HG02610 (cell line): ENCODE data around the gene HNRNPH2.
A peak's percentile ranks its signal among the peaks of the same experiment; 100 is the strongest.

Experiments used
- ATAC-seq: cut with Tn5 transposase; IDR thresholded peaks from one replicate; pipeline ENCODE4 v1.9.1; 2021; ENCODE audit warnings: mild to moderate bottlenecking, moderate library complexity; ENCODE audit not compliant: unreplicated experiment

HNRNPH2 gene, protein sequence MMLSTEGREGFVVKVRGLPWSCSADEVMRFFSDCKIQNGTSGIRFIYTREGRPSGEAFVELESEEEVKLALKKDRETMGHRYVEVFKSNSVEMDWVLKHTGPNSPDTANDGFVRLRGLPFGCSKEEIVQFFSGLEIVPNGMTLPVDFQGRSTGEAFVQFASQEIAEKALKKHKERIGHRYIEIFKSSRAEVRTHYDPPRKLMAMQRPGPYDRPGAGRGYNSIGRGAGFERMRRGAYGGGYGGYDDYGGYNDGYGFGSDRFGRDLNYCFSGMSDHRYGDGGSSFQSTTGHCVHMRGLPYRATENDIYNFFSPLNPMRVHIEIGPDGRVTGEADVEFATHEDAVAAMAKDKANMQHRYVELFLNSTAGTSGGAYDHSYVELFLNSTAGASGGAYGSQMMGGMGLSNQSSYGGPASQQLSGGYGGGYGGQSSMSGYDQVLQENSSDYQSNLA

DNA sequence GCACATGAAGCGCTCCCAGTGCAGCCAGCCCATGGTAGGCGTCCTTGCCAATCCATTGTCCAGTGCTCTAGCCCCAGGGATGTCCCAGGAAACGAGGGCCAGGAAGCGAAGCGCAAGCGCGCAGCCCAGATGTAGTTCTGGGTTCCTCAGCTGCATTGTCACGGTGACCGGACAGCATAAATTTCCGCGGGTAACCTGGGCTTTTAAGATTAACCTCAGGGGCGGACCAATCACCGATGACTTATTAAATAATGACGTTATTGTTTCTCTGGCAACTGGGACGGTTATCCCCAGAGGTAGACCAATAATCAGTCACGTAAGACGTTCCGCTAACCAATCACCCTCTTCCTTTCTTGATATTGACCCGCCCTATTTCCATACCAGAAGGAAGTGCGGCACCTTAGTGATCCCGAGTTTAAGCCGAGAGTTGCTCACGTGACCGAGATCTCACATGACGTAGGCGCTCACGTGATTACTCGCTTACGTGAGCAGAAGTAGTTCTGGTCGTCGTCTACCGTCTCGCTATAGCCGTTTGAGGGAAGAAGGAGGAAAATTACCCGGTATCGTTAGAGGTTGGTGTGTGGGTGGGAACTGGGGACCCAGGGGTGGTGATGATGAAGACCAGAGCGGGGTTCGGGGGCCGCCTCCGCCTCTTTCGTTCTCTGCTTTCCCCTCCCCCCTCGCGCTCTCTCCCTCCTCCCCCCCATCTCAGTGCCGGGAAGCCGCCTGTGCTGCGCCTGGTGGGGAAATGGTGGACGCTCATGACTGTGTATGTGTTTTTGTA lies at the start of gene HNRNPH2, which contains the start of gene GLA:
HNRNPH2 (plus strand) TSS at position 475 of the 784 bp plus-strand sequence. CDS start 3,767 bp downstream, outside the sequence.
GLA (minus strand) TSS at position 178 of the 784 bp plus-strand sequence; CDS start at position 156, 22 bp downstream.
- ATAC-seq: peak; percentile 95

DNA sequence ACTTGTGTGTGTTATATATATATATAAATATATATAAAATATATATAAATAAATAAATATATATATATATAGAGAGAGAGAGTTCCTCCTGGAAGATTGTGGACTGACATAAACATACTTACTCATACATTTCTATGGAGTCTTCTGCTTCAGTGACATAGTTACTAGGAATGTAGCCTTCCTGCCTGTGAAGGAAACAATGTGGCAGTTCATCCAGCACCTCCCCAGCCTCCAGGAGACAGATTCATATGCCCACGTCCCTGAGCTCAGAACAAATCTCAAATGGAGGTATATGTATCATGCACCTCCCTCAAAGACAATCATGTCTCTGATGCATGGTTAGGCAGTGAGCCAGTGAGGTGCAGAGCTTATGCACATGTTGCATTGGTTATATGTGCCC lies 48.1 kb upstream of the HNRNPH2 start:
- no peak for ATAC-seq

DNA sequence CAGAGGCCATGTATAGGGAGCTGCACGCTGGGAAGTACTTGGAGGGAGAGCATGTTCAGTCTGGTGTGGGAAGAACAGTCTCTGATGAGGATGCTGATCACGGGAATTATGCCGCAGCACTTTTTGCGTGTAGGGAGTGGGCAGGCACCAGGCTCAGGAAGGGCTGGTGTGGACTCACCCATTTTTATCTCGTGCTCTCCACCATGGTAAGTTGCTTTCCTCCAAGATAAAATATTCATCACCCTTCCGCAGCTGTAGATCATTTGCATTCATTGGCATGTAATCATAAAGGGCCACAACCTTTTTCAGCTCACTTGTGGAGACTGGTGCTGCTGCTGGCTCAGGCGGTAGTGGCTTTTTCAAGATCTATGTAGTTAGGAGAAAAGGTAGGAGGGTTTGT lies 47.6 kb upstream of the HNRNPH2 start:
- ATAC-seq: no peak

DNA sequence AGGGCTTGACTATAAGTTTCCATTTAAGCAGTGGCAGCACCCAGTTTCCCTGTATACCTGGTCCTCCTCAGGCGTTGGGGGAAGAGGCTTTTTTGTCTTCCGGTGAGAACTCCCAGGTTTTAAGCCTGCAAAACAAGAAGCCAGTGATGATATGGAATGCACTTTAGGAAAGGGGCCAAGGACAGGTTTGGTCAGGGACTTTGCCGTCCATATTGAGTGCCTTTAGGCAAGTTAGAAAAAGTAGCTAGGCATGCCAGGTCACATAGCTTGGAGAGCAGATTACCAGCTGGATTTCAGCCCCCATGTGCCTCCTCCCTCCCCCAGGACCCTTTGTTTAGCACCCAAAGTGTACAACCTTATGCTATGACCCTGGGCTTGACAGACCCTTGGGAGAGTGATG lies 45.9 kb upstream of the HNRNPH2 start:
- no peak for ATAC-seq

DNA sequence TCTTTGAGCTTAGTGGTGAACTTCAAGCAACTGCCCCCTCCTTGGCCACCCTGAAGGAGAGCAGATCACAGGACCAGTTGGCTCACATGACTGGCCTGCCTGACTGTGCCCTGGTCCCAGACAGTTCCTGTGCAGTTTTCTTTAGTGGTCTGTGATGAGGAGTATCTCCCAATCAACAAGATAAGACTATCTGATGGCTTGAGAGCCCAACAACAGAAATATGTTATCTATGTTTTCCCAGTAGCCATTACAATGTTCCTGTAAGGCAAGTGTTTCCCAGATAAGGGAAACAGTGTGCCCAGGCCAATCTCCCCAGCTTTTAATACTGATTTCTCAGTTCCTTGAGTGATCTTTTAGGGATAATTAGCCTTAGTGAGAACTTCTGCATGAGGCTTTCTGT lies 45.3 kb upstream of the HNRNPH2 start:
- no peak for ATAC-seq

DNA sequence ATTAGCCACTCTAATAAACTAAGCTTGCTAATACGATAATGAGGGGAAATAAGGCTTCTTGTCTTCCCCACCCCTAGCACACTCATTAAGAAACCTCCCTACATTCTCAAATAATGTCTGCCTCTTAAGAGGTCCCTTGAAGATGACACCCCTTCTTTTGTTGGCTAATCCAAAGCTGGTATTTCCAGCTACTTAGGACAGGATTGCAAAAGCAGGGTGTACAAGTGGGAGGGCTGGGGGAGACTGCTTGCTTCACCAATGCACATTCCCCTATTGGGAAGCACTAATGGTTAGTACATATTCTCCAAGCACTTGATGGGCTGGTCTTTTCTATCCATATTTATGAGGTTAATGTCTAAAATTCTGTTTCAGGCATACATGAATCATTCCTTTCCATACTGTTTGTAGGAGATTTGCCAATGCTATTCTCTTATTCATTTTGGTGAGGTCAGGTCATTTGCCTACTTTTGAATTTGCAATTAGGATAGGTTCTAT lies 42.7 kb upstream of the HNRNPH2 start:
- ATAC-seq: no peak

DNA sequence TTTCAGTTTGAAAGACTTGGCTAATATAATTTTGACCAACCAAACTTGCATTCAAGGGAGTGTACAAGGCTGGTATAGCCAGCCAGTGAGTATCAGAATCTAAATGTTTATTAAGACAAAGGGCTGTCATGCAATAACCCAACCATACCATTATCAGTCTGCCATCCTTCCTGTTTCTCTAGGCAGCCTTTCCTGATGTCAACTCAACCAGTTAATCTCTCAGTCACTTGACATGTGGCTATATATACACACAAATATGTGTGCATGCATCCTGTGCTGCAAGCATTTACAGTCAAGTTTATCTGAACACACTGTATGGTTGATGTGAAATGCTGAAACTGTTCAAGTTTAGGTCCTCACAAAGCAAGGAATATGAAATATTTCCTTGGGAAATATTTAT lies 39.2 kb upstream of the HNRNPH2 start:
- no peak for ATAC-seq

DNA sequence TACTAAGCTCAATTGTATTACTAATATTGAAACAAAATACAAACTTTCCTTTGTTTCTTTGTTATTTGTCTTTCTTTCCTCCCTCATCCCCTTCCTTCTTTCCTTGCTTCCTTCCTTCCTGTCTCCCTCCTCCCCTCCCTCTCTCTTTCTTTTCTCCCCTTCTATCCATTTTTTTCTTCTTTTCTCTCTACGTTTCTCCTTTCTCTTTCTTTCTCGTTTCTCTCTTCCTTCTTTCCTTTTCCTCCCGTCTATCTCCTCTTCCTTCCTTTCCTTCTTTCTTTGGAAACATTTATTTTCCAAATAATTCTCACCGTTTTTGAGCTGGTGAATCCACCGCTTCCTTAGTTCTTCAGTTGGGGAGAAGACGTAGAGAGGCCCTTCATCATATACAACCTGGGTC lies 38.3 kb upstream of the HNRNPH2 start:
- ATAC-seq: no peak

DNA sequence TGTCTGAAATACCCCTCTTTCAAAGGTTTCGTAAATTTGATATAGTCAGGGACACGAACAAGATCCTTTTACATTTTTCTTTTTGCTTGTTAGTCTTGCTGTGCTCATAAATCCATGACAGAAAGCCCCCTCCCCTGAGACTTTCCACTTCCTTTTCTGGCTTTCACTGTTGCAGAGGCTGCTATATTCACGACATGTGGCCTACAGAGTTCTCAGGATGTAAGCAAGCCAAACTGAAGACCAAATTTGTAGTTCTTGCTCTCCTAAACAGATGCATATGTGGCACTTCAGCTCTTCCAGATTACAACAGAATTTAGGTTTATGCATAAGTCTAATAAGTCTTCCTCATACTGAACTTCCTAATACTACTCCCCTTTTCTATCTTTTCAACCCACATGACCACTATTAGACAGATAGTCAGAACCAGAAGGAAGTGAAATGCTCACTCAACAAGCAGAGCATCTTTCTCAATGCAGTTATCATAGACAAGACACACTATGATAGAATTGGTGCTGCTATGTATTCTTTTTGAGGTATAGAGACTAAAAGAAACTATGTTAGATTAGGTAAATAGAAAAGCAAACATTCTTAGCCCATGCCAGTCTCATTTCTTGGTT lies 37.0 kb upstream of the HNRNPH2 start:
- peak; percentile 83 for ATAC-seq

DNA sequence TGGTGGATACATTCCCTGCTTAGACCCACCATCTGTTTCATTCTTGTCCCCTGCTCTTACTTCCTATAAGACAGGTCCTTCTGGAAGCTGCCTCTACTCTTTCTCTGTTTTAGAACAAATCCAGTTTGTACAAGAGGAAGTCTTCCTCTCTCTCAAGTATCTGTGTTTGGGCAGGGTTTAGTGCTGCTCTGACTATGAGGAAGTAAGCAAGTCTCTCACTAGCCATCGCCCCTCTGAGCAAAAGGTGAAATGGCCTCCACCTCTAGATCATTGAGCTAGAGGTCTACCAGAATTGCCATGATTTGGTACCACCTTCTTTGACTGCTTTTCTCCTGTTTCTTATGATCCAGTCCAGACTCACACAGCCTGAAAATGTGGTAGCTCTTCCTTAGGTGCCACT lies 30.5 kb upstream of the HNRNPH2 start:
- no peak for ATAC-seq

DNA sequence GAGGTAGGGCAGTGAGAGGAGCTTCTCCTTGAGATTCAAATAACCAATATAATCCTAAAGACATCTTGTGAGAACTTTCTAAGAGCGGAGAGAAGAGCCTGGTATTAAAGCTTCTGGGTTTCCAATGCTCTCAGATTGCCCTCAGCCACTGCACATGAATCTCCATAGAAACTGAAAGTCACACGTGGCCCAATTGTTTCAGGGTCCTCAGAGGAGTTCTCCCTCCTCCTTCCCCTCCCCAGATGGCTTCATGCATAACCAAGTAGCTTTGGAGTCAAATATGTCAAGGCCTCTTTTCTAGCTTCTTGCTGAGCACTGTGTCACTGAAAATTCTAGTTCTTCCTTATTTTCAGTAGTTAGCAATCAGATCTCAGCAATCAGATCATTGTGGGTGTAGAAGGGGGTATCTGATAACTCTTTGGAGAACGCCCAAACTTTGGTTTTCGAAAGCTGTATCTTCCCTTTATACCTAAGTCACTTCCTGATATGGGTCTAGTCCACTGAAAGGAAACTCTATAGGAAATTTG lies 24.3 kb upstream of the HNRNPH2 start:
- ATAC-seq: peak; percentile 81

DNA sequence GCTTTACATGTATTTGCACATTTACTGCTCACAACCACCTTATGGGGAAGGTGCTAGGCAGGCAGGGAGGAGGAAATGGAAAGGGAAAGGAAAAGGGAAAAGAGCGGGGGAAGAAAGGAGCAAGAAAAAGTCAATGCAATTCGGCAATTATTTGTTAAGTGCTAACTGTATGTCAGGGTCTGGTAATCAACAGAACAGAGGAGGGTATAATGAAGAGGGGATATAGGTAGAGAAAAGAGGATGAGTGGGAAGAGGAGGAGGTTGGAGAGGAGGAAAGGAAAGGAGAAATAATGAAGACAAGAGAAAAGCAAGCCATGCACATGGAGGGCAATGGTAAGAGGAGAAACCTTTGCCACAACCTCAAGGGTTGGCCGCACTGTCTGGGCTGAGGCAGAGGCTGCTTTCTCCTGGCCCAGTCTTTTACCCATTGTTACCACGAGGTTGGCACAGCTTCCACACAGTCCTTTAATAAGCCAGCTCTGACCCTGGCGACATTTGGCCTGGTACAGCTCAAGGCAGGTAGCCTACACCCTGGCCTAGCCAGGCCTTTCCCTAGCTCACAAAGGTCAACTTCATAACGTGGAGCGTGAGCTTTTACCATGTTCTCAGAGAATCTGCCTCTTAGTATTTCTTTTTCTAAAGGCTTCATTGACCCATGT lies 22.9 kb upstream of the HNRNPH2 start:
- no peak for ATAC-seq

DNA sequence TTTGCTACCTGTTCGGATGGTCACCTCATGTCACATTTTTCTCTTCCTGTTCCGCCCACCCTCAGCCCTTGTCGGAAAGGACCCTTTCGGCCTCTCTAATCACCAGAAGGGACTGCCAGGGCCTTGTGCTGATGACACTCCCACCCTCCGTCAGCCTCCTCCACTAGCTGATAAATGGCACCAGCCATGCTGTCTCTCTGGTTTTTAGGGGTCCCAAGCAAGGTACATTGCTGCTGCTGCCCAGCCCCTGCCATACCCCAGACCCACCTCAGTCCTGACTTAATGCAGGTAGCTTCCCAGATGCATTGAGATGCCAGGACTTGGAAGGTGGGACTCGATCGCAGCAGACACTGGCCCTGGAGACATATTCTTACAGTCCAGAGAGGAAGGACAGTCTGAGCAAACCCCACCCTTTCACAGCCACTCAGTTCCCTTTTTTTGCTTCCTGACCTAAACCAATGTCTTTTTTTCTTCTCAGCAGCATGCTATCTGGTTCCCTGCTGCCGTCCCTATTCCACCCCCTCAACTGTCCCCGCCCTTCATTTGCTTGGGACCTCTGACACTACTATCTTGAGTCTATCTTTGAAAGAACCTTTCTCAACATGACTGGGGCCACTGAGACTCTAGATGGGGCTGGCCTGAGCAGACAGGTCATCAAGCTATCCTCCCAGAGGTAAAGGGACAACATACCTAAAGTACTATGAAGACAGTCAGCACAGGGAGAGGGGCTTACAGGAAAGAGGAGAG lies 22.1 kb upstream of the HNRNPH2 start, which contains the start of gene BTK:
BTK (minus strand) TSS at position 397 of the 747 bp plus-strand sequence. CDS start 10,907 bp downstream, outside the sequence.
- ATAC-seq: peak; percentile 67

DNA sequence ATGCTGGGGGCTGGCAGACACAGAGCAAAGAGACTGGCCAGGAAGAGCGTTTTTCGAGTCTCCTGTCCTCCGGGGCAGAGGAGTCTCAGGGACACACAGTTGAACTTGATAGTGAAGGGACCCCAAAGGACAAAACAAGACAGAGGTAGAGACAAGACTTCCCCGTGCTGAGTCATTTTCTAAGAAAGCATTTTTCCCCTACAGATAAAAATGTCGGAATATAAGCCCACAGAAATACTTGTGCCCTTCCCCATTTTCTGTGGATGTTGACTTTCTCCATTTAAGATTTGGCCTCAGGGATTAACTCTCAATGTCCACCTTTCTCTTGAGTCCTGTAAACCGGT lies 21.5 kb upstream of the HNRNPH2 start:
- no peak for ATAC-seq

DNA sequence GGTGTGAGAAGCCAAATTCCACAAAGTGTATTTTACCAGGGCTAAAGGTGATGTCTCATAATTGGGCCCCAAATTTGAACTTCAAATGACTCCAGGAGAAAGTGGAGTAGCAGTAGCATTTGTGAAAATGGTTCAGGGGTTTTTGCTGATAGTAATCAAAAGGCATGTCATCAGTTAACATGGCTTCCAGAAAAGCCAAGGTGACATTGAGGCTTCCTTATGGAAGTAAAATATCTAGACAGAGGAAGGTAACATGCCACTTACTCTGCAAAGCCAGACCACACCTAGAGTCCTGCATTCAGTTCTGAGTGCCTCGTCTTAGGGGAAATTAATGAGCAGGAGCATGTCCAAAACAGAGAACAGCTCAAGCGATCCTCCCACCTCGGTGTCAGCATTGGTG lies 19.4 kb upstream of the HNRNPH2 start:
- no peak for ATAC-seq

DNA sequence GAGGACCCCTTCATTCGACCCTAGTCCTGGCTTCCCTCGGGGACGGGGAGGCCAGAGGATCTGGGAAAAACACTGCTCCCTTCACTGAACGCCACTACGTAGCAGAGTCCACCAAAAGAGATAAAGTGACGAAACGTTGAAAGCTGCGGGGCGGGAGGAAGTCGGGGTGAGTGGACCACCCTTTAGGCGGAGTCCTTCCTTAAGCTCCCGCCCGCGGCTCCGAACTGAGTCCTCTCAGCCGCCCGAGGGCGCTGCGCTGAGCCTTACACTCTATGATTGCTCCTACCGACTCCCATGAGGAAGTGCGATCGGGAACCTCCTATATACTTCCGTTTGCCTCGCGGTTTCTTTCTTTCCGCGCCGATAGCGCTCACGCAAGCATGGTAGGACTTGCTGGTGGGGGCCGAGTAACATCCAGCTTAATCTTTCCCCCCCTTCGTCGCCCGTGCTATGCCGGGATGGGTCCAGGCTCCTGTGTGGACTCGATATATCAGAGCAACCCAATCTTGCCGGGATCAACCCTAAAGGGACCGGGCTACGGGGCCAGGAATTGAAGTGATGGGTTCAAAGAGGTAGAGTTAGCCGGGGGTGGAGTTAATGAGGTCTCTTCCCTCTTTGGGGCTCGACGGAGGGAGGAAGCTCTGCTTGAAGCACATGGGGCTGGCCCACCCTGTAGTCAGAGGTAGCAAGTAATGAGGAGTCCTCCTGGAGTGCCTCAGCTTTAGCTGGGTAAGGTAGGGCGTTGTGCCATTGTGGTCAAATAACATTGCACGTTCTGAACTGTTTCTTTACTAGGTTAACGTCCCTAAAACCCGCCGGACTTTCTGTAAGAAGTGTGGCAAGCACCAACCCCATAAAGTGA lies 17.1 kb upstream of the HNRNPH2 start, which contains the start of gene RPL36A:
RPL36A (plus strand) TSS at position 348 of the 862 bp plus-strand sequence; CDS start at position 381, 33 bp downstream.
- ATAC-seq: peak; percentile 86

DNA sequence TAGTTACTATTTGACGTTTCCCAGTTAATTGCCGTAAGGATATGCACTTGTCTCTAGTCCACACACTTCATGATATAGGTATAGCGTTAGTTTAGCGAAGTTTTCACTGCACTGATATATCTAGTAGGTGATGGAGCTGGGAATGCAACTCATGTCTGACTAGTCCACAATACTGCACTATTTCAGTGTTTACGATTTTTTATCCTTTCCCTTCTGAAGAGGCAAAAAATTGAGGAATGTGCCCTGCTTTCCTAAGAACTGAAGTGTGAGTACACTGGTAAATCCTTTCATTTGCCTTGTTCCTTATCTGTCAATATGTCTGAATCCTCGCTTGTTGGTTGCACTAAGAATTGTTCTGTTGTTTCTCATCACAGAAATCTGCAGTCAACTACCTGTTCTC lies 16.2 kb upstream of the HNRNPH2 start:
- no peak for ATAC-seq

DNA sequence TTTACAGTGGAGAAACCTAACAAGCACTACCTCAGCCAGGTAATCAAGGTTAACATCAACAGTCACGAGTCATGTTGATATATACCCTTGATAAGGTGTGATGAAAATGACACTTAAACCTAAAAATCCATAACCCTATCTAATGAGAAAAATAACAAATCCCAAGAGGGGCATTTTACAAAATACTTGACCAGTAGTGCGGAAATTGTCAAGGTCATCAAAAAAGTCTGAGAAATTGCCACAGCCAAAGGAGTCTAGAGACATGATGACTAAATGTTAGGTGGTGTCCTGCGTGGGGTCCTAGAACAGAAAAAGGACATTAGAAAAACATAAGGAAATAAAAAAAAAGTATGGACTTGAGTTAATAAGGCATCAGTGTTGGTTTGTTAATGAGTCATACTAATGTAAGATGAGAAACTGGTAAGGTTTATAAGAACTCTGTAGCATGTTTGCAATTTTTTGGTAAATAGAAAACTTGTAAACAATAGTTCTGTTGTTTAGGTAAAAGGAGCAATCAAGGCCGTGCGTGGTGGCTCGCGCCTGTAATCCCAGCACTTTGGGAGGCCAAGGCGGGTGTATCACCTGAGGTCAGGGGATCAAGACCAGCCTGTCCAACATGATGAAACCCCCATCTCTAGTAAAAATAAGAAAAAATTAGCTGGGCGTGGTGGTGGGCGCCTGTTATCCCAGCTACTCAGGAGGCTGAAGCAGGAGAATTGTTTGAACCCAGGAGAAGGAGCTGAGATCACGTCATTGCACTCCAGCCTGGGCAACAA lies 14.3 kb upstream of the HNRNPH2 start:
- no peak for ATAC-seq
